IPS DF 19.7 (cell line): Measurements from ENCODE around the gene CCDC167.
"Not testable (repeated sequence)": the region's sequence is repeated elsewhere in the genome, so short reads cannot be mapped to it uniquely, and the experiment has no call there.

Source experiments
- DNase-seq: peaks from one replicate; pipeline ENCODE4 v3.0.0-alpha.2; 2013; ENCODE audit warnings: low read depth, low spot score

Gene CCDC167

DNA sequence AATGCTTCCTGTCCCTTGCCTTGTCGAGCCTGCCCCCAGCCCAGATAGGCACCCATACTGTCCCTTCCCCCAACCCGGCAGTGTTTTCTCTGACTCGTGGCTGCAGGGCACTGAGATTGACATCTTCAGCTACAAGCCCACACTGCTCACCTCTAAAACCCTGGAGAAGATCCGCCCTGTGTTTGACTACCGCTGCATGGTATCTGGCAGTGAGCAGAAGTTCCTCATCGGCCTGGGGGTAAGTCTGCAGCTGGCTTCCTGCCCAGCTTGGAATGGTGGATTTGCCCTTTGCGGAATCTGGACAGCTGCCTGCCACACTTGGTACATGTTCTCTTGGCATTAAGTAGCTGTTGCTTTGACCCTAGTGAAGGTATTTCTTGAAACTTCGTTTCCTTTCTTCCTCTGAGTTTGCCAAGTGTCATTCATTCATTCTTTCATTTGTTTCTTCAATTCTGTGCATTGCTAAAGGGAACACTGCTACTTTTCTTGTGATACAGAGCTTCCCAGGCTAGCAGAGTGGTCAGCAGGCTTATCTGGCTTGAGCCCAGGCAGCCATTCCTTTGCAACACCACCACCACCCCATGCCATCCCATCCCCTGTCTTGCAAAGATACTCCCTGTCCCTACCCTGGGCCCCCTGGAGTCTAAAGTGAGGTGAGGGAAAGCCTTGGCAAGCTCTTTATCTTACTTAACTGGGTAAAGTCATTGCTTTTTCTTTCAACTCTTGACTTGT is 26.2 kb downstream of the CCDC167 start:
- no peak for DNase-seq

DNA sequence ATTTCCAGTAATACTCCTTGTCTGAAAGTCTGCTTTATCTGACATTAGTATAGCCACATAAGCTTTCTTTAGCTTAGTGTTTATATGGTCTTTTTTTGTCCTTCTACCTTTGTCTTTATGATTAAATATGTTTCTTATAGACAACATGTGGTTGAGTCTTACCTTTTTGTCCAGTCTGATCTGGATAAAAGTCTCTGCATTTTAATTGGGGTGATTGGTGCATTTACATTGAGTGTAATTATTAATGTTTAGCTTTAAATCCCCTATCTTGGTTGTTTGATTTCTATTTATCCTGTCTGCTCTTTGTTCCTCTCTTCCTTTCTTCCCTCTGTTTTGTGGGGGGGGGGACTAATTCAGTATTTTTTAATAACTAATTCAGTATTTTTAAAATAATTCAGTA is 32.0 kb downstream of the CCDC167 start:
- no peak for DNase-seq

DNA sequence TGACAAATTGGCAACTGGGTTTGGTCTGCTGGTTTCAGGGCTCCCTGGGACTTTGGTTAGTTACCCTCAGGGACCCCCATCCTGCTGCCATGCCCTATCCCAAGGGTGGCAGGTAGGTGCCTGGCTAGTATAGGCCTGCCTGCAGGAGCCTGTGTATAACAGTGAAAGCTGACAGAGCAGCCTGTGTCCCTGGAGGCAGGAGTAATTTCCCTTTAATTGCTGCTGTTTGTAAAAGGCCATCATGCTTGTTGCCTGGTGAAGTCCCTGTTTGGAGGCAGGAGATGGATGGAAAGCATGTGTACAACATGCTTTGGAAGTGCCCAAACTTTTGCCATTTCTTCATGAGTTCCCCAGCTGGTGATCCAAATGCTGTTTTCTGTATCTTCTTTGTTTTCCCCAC is 36.6 kb downstream of the CCDC167 start:
- DNase-seq = no peak

DNA sequence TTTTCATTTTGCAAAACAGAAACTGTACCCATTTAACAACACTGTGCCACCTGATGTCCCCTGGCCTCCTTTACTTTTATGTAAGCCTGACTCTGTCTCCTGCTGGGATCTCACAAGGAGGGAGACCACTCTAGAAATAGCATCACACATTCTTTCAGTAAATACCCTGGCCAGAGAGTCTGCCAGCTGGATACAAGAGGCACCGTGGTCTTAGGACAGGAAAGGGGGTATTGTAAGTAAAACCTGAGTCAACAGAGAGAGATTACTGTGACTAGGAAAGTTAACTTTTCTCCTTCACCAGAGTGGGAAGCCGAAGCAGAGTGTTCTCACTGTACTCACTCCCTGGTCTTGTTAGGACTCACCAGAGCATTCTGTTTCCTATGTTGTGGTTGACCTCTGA is 38.9 kb downstream of the CCDC167 start:
- DNase-seq = no peak

DNA sequence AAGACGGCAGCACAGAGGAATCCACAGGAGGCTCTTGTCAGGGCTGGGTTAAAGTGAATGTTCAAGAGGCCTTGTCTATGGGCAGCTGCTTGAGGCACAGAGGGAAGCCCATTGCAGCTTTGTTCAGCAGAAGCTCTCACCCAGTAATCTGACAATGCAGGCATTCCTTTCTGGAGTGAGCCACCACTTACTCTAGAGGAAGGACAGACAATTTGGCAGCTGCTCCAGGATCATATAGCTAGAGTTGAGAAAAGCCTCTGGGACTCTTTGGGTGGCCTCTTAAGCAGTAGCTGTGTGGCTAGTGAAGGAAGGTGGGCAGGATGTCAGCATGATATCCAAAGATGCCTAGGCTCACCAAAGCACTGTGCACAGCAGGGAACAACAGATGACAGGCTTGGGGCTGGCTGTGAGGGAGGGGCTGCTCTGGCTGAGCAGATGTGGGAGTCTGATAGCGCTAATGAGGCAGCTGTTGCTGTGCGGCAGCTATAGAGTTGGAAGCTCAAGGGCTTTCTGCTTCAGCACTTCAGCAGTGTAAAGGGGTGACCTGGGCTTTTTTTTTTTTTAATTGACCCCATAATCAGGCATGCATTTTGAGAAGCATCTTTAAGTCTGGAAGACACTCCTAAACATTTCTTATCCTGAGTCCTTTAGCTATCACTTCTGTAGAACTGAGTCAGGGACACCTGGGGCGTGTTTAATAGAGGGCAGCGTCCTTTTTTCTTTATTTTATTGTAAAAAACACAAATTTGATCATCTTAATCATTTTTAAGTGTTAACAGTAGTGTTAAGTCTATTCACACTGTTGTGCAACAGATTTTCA is 39.5 kb downstream of the CCDC167 start:
- no peak for DNase-seq

DNA sequence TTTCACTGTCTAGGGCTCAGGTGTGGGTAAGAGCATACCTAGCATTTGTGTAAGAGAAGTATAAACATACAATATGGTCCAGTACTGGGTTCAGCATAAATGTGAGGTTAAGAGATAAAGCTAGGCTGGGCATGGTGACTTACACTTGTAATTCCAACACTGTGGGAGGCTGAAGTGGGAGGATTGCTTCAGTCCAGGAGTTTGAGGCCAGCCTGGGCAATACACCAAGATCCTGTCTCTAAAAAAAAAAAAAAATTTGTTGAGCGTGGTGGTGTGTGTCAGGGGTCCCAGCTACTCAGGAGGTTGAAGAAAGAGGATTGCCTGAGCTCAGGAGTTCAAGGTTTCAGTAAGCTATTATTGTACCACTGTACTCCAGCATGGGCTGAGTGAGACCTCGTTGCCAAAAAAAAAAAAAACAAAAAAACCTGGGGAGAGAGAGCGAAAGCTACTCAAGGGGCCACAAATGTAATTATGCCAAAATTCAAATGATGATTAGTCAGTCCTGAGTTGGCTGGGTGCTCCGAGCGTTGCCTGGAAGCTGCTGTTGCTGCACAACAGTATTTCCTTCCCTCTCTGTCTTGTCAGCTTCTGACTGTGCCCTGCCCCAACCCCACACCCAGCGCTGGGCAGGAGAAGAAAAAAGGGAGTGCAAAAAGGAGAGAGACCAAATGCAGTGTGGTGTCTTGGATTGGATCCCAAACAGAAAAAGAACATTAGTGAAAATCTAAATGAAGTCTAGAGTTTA is 42.7 kb downstream of the CCDC167 start:
- no peak for DNase-seq

DNA sequence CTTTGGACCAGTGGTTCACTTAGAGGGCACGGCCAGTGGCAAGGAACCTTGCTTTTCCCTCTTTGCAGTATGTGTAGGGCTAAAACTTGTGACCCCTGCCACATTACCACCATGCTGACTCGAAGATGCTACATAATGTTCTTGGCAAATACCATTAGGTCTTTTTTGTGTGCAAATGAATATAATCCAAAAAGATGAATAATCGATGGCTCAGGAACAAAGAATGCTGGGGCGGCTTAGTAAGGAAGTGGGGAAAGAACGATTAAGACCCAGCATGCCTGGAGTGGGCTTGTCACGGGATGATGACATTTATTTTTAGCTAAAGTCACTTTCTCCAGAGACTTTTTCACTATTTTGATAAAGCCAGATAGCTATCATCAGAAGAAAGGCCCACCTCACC is 43.6 kb downstream of the CCDC167 start:
- DNase-seq = no peak

DNA sequence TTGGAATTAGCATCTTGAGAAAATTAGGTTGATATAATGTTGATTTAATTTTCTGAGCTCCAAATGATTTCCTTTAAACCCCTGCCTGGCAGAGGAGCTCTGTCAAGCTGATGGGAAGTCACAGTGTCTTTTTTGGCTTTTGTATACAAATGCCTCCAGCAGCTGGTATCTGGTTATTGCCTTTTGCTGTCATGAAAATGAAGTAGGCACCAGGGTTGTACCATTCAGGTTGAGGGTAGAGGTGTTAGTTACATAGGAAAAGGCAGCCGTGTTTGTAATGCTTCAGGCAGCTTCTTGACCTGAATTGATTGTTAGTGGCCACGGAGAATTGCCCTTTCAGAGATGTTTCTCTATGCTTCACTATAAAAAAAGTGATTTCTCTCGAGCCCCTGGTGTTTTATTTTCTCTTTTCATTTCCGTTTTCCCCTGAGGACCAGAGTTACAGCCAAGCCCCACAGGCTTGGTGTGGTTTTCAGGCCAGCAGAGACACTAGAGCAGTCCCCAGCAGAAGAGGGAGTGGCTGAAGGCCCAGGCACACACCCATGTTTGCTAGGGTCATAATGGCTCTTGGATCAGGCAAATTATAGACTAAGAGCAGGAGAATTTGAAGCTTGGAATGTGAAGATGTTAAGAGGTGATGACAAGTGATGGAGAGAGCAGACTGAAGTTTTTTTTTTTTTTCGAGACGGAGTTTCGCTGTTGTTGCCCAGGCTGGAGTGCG is 45.1 kb downstream of the CCDC167 start:
- DNase-seq = no peak

DNA sequence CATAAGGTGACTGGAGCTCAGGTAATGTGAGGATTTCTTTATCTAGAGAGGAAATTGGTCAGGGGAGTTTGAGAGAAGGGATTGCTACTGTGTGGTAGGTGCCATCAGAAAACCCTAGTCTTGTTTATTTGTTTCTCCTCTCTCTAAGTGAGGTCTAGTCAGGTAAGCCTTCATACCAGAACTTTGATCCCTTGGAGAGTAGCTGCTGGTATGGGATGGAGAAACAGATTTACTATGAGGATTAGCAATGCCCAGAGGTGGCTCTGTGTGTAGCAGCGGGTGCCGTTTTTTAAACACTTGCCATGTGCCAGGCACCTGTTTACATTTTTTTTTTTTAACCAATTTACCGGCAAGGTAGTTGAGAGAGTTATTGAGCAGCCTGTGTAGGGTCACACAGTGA is 47.2 kb downstream of the CCDC167 start:
- DNase-seq = no peak

DNA sequence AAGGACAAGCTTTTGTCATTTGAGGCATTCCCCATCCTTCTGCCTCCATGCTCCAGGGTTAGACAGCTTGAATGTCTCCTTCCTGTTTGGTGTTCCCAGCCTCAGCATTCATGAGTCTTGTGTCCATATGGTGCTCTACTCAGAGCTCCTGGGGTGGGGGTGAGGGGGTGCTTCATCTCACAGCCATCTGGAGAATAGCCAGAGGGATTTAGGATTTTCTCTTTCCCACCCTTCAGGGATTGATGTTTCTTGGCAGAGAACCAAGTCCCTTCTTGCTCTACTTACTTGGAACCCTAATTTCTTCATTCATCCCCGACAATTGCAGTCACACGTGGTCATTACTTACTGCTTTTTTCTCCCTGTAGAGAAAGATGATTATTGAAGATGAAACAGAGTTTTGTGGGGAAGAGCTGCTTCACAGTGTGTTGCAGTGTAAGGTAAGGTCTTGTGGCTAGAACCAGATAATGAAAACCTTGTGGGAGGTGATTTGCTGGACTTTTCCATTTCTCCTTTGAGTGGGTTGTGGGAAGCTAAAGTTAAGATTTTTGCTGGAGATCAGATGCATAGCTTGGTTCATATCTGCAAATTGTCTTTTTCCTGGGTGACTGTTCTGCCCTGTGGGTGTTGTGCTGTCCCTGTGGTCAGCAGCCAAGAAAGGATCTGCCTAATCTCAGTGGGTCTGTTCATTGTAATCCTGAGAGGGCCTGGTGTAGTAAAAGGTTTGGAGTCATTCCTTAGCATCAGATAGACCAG is 48.1 kb downstream of the CCDC167 start:
- DNase-seq = no peak

DNA sequence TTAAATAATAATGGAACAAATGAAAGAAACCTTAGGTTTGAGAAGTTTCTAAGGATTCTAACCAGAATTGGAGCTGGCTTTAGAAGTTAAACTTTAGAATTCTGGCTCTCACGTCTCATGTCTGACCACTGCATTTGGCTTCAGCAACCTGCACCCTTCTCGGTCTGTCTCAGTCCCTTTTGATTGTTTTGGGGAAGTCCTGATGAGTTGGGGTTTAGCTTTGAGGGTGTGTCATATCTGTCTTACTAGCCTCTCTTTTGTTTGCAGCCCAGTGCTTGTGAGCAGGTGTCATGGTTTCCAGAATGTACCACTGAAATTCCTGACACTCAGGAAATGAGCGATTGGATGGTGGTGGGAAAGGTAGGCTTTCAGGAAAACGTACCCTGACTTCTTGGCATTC is 49.7 kb downstream of the CCDC167 start:
- DNase-seq = no peak

DNA sequence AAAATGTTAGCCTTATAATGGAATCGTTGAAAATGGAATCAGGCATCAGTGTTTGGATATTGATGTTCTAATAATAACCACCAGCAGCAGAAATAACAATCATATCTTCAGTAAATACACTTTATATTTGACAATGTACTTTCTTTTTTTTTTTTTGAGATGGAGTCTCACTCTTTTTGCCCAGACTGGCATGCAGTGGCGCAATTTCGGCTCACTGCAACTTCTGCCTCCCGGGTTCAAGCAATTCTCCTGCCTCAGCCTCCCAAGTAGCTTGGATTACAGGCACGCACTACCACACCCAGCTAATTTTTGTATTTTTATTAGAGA is 56.5 kb downstream of the CCDC167 start:
- not testable (repeated sequence) for DNase-seq

DNA sequence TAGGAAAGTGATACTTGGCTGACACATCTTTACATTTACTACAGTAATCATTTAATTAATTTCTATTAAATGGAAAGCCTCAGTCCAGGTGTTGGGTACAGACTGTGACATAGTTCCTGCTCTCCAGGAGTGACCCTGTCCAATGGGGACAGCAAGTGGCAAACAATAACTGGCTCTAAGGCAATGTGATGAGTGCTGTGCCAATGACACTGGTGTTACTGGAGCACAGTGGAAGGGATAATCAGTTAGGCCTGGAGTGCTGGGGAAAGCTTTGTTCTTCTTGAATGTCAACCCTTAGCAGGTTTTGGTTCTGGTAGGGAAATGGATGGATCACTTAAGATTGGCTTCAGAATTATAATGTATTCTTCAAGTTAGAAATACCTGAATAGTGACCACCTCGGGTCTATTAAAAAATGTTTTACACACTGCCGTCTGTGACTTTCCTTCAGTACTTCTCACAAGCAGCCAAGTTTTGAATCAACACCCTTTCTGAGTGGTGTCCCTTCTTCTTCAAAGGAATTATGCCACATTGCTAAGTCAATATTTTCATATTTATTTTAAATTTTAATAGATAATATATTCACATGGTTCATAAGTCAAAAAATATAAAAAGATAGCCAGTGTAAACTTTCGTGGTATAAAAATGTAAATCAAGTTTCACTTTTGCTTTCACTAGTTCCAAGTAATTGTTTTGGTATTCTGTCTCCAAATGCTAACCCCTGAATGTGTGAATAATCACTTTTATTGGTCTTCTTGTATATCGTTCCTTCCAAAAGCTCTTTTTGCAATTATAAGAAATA is 57.1 kb downstream of the CCDC167 start:
- DNase-seq = no peak

DNA sequence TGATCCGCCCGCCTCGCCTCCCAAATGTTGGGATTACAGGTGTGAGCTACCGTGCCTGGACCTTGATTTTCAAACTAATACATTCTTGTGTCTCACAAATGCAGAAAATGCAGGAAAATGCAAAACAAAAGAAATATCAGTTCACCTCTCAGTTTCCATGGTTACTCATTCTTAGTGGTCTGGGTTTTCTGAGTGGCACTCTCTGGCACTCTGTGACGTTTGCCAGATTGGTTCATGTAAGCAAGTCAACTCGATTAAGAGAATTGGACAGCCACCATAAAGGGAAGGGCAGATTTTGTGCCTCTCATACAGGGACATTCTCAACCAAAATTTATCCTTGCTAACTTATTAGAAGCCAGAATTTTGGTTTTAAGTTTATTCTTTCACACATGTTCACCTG is 58.0 kb downstream of the CCDC167 start:
- no peak for DNase-seq

DNA sequence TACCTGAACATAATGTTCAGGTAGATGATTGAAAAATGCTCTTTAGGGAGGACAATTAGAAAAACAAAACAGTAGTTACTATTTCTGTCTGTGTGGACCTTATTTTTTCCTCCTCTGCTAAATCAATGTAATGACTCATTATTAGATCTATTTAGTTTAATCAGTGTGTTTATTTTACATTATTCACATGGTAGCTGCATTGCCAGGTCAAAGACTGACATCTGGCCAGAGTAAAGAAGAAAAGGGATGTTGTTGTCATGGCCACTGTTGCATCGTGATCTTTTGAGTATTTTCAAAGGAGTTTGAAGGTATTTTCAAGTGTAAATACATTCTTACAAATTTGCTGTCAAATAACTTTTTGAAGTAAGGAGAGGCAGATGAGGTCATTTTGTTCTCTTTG is 60.8 kb downstream of the CCDC167 start:
- DNase-seq = no peak

DNA sequence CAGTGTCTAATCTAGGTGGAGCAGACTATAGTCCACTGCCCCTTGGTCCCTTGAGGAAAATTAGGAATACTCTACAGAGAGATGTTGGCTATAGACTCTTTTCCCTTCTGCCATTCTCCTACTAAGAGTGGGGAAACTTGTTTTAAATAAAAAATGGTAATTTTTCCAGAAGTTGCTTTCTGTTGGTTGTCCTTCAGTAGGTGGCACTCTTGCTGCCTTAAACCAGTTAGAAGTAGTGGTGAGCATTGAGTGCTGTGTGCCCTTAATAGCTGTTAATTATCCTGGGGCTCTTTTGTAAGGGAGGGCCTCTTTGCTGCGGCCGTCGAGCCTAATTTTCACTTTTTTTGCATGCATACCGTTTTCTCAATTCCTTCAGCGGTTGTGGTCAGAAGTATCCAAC is 63.9 kb downstream of the CCDC167 start:
- no peak for DNase-seq

DNA sequence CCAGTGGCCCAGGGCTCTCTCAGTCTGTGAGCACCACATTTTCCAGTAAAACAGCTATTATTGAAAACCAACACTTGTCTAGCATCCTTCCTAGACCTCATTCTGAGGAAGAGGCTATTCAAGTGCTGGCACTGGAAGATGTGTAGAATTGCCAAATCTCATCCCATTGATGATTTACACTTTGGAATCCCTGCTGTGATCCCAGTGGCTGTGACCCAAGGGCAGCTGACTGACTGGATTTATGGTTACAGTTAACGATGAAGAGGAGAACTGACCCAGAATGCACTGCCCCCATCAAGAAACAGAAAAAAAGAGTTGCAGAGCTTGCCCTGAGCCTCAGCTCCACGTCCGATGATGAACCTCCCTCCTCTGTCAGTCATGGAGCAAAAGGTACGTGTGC is 64.3 kb downstream of the CCDC167 start:
- no peak for DNase-seq

DNA sequence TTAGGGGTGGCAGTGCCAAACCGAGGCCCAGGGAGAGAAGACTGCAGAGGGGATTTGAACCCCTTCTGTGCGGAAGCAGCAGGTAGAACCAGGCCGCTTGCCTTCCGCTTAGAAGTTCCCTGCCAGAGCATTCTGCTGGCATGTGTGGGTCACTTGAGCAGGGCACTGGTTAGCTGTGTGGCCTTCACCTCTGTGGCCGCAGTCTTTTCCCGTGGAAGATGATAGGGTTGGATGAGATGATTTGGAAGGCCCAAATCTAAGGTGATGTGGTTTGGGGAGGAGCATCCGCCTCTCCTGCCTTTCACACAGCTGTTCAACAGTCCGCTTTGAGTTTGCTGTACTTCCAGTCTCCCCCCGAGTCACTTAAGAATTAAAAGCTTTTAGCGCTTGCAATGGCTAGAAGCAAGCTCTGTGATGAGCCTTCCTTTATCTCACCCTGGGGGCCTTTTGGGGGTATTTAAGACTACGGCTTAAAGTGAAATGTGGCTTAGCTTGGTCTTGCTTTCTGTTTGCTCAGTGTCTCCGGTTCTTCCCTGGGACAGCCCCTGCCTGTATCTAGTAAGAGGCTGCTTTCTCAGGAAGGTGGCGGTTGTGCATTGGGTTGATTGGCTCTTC is 65.9 kb downstream of the CCDC167 start:
- DNase-seq = no peak
